Stimulated activated CD8-positive, alpha-beta memory T cell treated with anti-CD3 and anti-CD28 coated beads, Interleukin-7, amount 100 ng/mL, for 4 hours (primary cell): Measurements from ENCODE around the gene NECTIN4.

Experiments
- DNase-seq, 2 donors: peaks; one replicate each; pipeline ENCODE4 v3.0.0-alpha.2; 2020; ENCODE audit warnings: low read depth in 2 of 2

The NECTIN4 gene

GRCh38 chr1:161111527-161111926, 22.2 kb upstream of the NECTIN4 start:
- DNase-seq: no peak

- DNase-seq: no peak
Measured at GRCh38 chr1:161111117-161111516, 21.8 kb upstream of the NECTIN4 start.

- no peak for DNase-seq
Measured at GRCh38 chr1:161106431-161106830, 17.1 kb upstream of the NECTIN4 start.

DNA sequence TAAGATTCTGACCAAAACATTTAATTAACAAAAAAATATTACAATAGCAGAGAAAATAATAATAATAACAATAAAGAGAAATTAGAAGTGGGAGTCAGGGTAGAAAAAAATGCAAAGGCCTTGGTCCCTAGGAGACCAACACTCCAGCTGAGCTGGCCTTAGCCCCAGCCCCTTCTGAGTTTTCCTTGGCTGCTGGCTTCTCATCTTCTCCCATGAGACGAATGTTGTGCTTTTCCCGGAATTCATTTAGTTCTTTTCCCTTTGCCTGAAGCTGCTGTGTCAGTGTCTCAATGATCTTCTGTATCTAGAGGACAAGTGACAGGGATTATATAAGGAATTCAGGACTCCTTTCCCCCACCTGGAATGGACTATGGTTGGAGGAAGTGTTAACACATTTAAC, 11.2 kb upstream of the NECTIN4 start:
- no peak for DNase-seq

- no peak for DNase-seq
Measured at GRCh38 chr1:161099090-161099802, 9.9 kb upstream of the NECTIN4 start.

GRCh38 chr1:161098210-161099068, 9.1 kb upstream of the NECTIN4 start, which contains the start of gene KLHDC9:
TSS of gene KLHDC9 (plus strand) at chr1:161098361. CDS start at chr1:161098536, 175 bp downstream.
- DNase-seq: peak; percentile 26 to 60

- no peak for DNase-seq
Measured at GRCh38 chr1:161096530-161096929, 7.2 kb upstream of the NECTIN4 start.

GRCh38 chr1:161096015-161096414, 6.7 kb upstream of the NECTIN4 start:
- no peak for DNase-seq

GRCh38 chr1:161095230-161095629, 5.9 kb upstream of the NECTIN4 start:
- no peak for DNase-seq

DNA sequence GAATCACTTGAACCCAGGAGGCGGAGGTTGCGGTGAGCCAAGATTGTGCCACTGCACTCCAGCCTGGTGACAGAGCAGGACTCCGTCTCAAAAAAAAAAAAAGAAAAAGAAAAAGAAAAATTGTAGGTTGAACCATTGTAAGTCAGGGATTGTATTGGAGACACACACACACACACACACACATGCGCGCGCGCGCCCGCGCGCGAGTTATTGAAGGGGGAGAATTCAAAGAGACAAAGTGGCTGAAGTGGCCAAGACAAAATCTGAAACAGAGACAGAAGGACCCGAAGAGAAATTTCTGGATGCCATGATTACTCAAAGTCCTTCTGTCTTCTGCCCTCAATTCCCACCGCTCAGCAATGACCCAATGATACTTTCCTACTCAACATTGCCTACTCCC, 5.1 kb upstream of the NECTIN4 start:
- no peak for DNase-seq

DNA sequence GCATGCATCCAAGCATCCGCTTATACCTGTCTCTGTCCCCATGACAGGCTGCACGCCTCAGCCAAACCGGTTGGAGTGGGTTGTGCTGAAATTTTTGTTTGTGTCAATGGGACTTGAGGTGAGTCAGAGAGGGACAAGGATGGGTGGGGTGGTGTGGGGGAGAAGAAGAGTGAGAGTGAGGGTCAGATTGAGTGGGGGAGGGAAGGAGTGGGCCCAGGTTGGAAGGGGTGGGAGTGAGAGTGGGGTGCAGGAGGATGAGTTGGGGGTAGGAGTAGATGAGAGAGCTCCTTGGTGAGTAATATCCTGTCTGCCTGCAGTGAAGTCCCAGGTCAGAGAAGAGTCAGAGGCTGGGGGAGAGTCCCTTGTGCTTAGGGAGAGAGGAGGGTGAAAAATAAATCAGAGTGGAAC, 3.3 kb upstream of the NECTIN4 start:
- peak; percentile 44 to 60 for DNase-seq

DNA sequence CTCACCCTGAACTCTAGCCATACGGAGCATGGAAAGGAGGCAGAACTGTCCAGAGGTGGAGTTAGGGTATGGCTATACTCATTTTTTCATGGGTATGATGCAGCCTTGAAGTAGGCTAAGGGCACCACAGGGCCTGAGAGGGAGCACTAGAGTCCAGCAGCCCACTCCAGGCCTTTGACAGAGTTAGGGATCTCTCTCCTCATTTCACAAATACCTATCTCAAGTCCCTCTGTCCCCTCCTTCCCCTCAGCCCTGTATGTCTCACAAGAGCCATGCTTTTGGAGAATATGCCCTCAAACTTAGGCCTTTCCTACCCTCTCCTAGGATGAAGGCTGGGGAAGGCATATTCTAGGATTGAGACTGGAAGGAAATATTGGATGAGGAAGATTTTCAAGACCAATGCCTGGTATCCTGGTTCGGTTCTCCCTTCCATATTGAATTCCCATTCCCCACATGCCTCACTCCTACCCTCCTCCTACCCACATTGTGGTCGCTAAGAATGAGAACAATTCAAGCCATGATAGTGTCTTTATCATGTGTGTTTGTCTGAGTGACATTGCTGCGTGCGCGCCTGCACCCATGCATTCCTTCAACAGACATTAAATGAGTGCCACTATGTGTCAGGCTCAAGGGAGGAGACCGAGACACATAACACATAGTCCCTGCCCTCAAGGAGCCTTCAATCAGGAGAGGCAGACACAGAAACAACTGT, 2.6 kb upstream of the NECTIN4 start:
- DNase-seq: no peak

GRCh38 chr1:161091093-161091492, 1.7 kb upstream of the NECTIN4 start:
- DNase-seq: no peak

GRCh38 chr1:161090617-161091016, 1.3 kb upstream of the NECTIN4 start:
- DNase-seq: no peak

- DNase-seq: no peak
Measured at GRCh38 chr1:161089938-161090337, 580 bp upstream of the NECTIN4 start.

- no peak for DNase-seq
Measured at GRCh38 chr1:161088587-161089110, 709 bp downstream of the NECTIN4 start.

- no peak for DNase-seq
Measured at GRCh38 chr1:161086457-161086856, 2.9 kb downstream of the NECTIN4 start.

- DNase-seq: no peak
Measured at GRCh38 chr1:161085165-161085564, 4.2 kb downstream of the NECTIN4 start.

DNA sequence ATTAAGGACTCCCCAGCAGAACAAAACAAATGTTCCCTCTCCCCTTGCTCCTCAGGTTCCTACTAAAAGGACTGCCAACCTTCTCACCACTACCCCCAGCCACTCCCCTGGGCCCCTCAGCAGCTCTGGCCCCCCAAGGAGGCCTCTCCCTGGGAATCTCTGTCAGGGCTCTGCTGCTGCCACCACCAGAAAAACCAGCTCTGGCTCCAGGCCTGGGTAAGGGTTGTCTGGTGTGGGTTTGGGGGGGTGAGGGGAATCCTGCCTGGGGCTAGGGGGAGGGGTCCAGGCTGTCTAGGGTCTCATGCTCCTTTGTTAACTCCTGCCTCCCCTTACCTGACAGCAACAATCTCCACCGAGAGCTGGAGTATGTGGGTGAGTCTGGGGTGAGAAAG, 4.8 kb downstream of the NECTIN4 start:
- DNase-seq: no peak

- DNase-seq: no peak
Measured at GRCh38 chr1:161083748-161084596, 5.4 kb downstream of the NECTIN4 start.
